HCT116 (cell line): ENCODE data around the gene SGK1. TPM values are rescaled to one million over a fixed set of nuclear protein-coding genes. Genes with fewer than 3 reads are reported as not detected.

Source experiments
- ATAC-seq: fragments of 200-7000 bp; cut with Tn5 transposase; 2 replicates; pipeline ENCODE4 v1.9.1; 2020; ENCODE audit warnings: mild to moderate bottlenecking, moderate library complexity
- BruUV-seq: library from RNA; stranded (reverse); fragments of 400-500 nt; replicated peaks from 2 replicates; lab custom pipeline; 2021; lab: Mats Ljungman, UMichigan
- CTCF ChIA-PET: fragments of 300-600 bp; sonication (Branson Sonifier 250); formaldehyde crosslinking; loops from one replicate; lab custom pipeline; 2021; ENCODE audit warnings: antibody characterized with exemption; lab: Charles Lee
- POLR2A ChIA-PET: fragments of 300-600, 350-600 bp; sonication (Branson Sonifier 250); formaldehyde crosslinking; loops from one replicate; lab custom pipeline; 2021; ENCODE audit warnings: antibody characterized with exemption; lab: Charles Lee
- RAD21 ChIA-PET, 2 experiments: fragments of 300-600 bp; sonication (Branson Sonifier 250); formaldehyde crosslinking; loops; one replicate each; lab custom pipeline; 2023; ENCODE audit warnings: low total read pairs in 2 of 2; ENCODE audit not compliant: uncharacterized antibody in 2 of 2, unreplicated experiment in 2 of 2, low non-redundant PET in 1 of 2; lab: Charles Lee
- DNase-seq: peaks from one replicate; pipeline ENCODE4 v3.0.0-alpha.2; 2010; ENCODE audit warnings: low read depth, low spot score
- H2AFZ ChIP-seq: fragments of 200-600 bp; shearing (Covaris generic), sonication (generic); 2 replicates; pipeline ENCODE4 v1.6.1; 2017; ENCODE audit warnings: low read depth, mixed run types, mixed read lengths, antibody characterized with exemption, low read length; ENCODE audit not compliant: poor library complexity, severe bottlenecking
- H3K27ac ChIP-seq: 2 replicates; pipeline ENCODE4 v1.5.1; 2012; ENCODE audit warnings: low read depth, low read length
- H3K27me3 ChIP-seq: fragments of 200-600 bp; sonication (generic); 2 replicates; pipeline ENCODE4 v1.6.1; 2016; ENCODE audit warnings: mixed run types, low read length, mixed read lengths; ENCODE audit not compliant: insufficient read depth
- H3K36me3 ChIP-seq, 2 experiments: fragments of 200-500 bp in 1 of 2; fragments of 200-600 bp in 1 of 2; sonication (Bioruptor generic) in 1 of 2; sonication (generic) in 1 of 2; 2 replicates each; pipeline versions ENCODE4 v1.5.1 to v1.6.1; 2014 to 2016; ENCODE audit warnings: low read length in 2 of 2, inconsistent platforms in 1 of 2, mixed read lengths in 1 of 2, mixed run types in 1 of 2; ENCODE audit not compliant: insufficient read depth in 2 of 2, control insufficient read depth in 1 of 2
- H3K4me1 ChIP-seq, 2 experiments: fragments of 200-600 bp in 1 of 2; sonication (generic) in 1 of 2; 2 replicates each; pipeline versions ENCODE4 v1.5.1 to v1.6.1; 2012 to 2017; ENCODE audit warnings: low read length in 2 of 2, inconsistent platforms in 1 of 2, mild to moderate bottlenecking in 1 of 2, mixed read lengths in 1 of 2, mixed run types in 1 of 2, moderate library complexity in 1 of 2; ENCODE audit not compliant: insufficient read depth in 2 of 2, control insufficient read depth in 1 of 2
- H3K4me2 ChIP-seq: fragments of 200-600 bp; sonication (generic); 2 replicates; pipeline ENCODE4 v1.6.1; 2017; ENCODE audit warnings: mixed run types, low read length, mixed read lengths
- H3K4me3 ChIP-seq, 2 experiments: fragments of 200-600 bp in 1 of 2; sonication (generic) in 1 of 2; replicated peaks in 1 of 2; 2 replicates each; pipeline ENCODE4 v1.5.1; 2011 to 2016; ENCODE audit warnings: low read length in 2 of 2, control low read depth in 1 of 2, low read depth in 1 of 2, mild to moderate bottlenecking in 1 of 2, mixed read lengths in 1 of 2, mixed run types in 1 of 2
- H3K79me2 ChIP-seq: fragments of 200-600 bp; sonication (generic); 2 replicates; pipeline ENCODE4 v1.6.1; 2017; ENCODE audit warnings: mild to moderate bottlenecking, mixed run types, low read length, moderate library complexity, mixed read lengths; ENCODE audit not compliant: insufficient read depth
- H3K9ac ChIP-seq: fragments of 200-600 bp; sonication (generic); 2 replicates; pipeline ENCODE4 v1.6.1; 2016; ENCODE audit warnings: low read length, mixed read lengths
- H3K9me2 ChIP-seq: fragments of 200-600 bp; sonication (generic), shearing (Covaris generic); 2 replicates; pipeline ENCODE4 v1.6.1; 2017; ENCODE audit warnings: mixed run types, mild to moderate bottlenecking, moderate library complexity; ENCODE audit not compliant: insufficient read depth
- H3K9me3 ChIP-seq, 2 experiments: fragments of 200-500 bp in 1 of 2; fragments of 200-600 bp in 1 of 2; sonication (Bioruptor generic) in 1 of 2; sonication (generic) in 1 of 2; 2 replicates each; pipeline ENCODE4 v1.6.1; 2014 to 2017; ENCODE audit warnings: low read length in 2 of 2, mixed read lengths in 2 of 2, inconsistent platforms in 1 of 2, low read depth in 1 of 2, mild to moderate bottlenecking in 1 of 2, mixed run types in 1 of 2, moderate library complexity in 1 of 2; ENCODE audit not compliant: control insufficient read depth in 1 of 2, insufficient read depth in 1 of 2
- H4K20me1 ChIP-seq: fragments of 200-600 bp; sonication (generic), shearing (Covaris generic); 2 replicates; pipeline ENCODE4 v1.6.1; 2017; ENCODE audit warnings: mixed run types, mild to moderate bottlenecking, moderate library complexity; ENCODE audit not compliant: insufficient read depth
- CEBPB ChIP-seq: IDR thresholded peaks from 2 replicates; pipeline ENCODE4 v1.6.1; 2012; ENCODE audit warnings: low read depth
- EGR1 ChIP-seq: IDR thresholded peaks from 2 replicates; pipeline ENCODE4 v1.6.1; 2012; ENCODE audit warnings: low read depth
- FOSL1 ChIP-seq: IDR thresholded peaks from 2 replicates; pipeline ENCODE4 v1.6.1; 2012; ENCODE audit warnings: low read depth
- POLR2A ChIP-seq: IDR thresholded peaks from 2 replicates; pipeline ENCODE4 v1.7.0; 2011; ENCODE audit warnings: borderline replicate concordance; ENCODE audit not compliant: insufficient read depth, insufficient read length; ENCODE audit errors: extremely low read depth
- RAD21 ChIP-seq: IDR thresholded peaks from 2 replicates; pipeline ENCODE4 v1.6.1; 2012; ENCODE audit warnings: low read depth, mild to moderate bottlenecking
- REST ChIP-seq: IDR thresholded peaks from 2 replicates; pipeline ENCODE4 v1.6.1; 2012; ENCODE audit warnings: low read depth
- SIN3A ChIP-seq: IDR thresholded peaks from 2 replicates; pipeline ENCODE4 v1.6.1; 2012; ENCODE audit warnings: low read depth
- SP1 ChIP-seq: IDR thresholded peaks from 2 replicates; pipeline ENCODE4 v1.6.1; 2012; ENCODE audit warnings: low read depth
- SRF ChIP-seq: IDR thresholded peaks from 2 replicates; pipeline ENCODE4 v1.6.1; 2012; ENCODE audit warnings: low read depth
- YY1 ChIP-seq: IDR thresholded peaks from 2 replicates; pipeline ENCODE4 v1.6.1; 2011; ENCODE audit warnings: low read length, low read depth, moderate library complexity, mild to moderate bottlenecking; ENCODE audit not compliant: insufficient replicate concordance; ENCODE audit errors: extremely low read depth
- ZBTB33 ChIP-seq: IDR thresholded peaks from 2 replicates; pipeline ENCODE4 v1.6.1; 2011; ENCODE audit warnings: mild to moderate bottlenecking, low read length, moderate library complexity; ENCODE audit not compliant: insufficient replicate concordance; ENCODE audit errors: extremely low read depth
- intact Hi-C: fragments of 100-400 bp; cut with micrococcal nuclease; formaldehyde crosslinking; loops from 2 replicates; pipeline ENCODE4 v1.10.0; 2022
- total RNA-seq: library from RNA; stranded (reverse); gene quantifications from one replicate; pipeline ENCODE4 v1.2.1, GENCODE V29; 2021; ENCODE audit not compliant: unreplicated experiment
- TF ChIP-seq, protein P1 (sequence below): IDR thresholded peaks from 2 replicates; pipeline ENCODE4 v1.6.1; 2012
- TF ChIP-seq, protein P2 (sequence below), 3 experiments: fragments of 200-600 bp in 1 of 3; sonication (generic) in 1 of 3; IDR thresholded peaks in 2 of 3; conservative IDR thresholded peaks in 1 of 3; 2 replicates each; pipeline ENCODE4 v1.5.1; 2012 to 2017; ENCODE audit warnings: low read depth in 2 of 3, low read length in 2 of 3, antibody characterized with exemption in 1 of 3, borderline replicate concordance in 1 of 3, control low read depth in 1 of 3, mild to moderate bottlenecking in 1 of 3, mixed read lengths in 1 of 3, mixed run types in 1 of 3, moderate library complexity in 1 of 3; ENCODE audit not compliant: insufficient read depth in 1 of 3

SGK1 gene
- total RNA-seq, 1 experiment from 2014 or later = 4.5 TPM

DNA sequence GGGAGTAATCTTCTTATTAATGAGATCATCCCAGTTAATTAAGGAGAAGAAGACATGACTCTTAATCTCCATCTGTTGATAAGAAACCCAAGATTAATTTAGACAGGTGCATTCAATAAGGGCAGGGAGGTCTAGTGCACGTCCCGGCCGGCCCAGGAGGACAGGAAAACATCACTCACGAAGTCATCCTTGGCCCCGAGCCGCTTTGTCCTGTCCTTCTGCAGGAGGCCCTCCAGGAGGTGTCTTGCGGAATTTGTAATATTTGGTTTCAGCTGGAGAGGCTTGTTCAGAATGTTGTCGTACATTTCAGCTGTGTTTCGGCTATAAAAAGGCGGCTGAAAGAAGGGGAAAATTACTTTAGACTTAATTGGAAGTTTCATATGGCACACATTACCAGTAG is 147.1 kb downstream of the SGK1 start (continued):
- TF ChIP-seq ZBTB33 = no peak
- TF ChIP-seq CEBPB = no peak
- TF ChIP-seq, all 23 proteins: peak for 0

DNA sequence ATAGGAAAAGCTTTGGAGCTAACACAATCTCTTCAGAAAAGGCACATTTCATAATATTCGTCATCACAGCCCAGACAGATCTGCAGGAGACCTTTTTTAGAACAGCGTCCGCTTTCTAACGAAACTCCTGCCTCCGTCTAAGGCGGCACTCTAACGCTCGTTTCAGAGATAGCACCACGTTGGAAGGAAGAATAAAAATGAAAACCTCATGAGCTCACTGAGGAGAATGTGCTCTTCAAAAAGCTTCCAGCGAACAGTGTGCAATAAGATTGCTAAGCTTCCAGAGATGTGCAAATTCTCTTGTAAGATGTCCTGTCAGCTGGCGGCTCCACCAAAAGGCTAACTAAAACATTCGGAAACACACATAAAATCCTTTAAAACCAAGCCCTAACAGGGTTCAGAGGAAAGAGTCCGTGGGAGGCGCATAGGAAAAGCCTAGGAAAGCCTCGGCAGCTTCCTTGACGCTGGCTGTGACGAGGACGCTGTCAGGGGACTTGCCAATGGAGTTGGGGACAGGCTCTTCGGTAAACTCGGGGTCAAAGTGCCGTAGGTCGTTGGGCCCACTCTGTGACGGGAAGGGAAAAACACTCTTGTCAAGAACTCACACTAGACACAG is 147.9 kb downstream of the SGK1 start:
- Histone ChIP-seq H3K9me3 (no peaks in the 10 kb centered on the region), H4K20me1 (no peaks in the 10 kb centered on the region), H2AFZ (no peak overlapping the region), H3K4me3 (no peak overlapping the region), H3K9ac (no peak overlapping the region), H3K4me2 (no peak overlapping the region), H3K4me1 (0 out of 4 replicates have a peak, but pooled peaks cover 0 to 4% of the 10 kb centered on the region in 2 experiments), H3K9me2 (no peaks in the 10 kb centered on the region), H3K36me3 (peaks cover 0 to 5% of the 10 kb centered on the region in 2 experiments; a peak in 1 of 4 replicates), H3K27me3 (no peaks in the 10 kb centered on the region), H3K27ac (no peak overlapping the region), H3K79me2 (no peaks in the 10 kb centered on the region)
- no peak for DNase-seq
- no peak for ATAC-seq
- BruUV-seq = no TSS peak
- POLR2A ChIA-PET = no interaction called here
- RAD21 ChIA-PET = no interaction called here
- intact Hi-C loops = loop anchor here (5.0 to 10.0 kb wide), 2 partner anchors 365 to 1012 kb away; partner anchors contain the start of gene MYB
- CTCF ChIA-PET = interaction anchor here (1.0 kb wide), 1 partner anchor 713 kb away, joined by 3 read pairs; no protein-coding TSS in a partner anchor
- TF ChIP-seq RAD21 = no peak
- TF ChIP-seq, protein P1, sequence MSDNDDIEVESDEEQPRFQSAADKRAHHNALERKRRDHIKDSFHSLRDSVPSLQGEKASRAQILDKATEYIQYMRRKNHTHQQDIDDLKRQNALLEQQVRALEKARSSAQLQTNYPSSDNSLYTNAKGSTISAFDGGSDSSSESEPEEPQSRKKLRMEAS = no peak
- no peak for TF ChIP-seq POLR2A
- TF ChIP-seq ZBTB33 = no peak
- TF ChIP-seq REST = no peak
- TF ChIP-seq, protein P2, sequence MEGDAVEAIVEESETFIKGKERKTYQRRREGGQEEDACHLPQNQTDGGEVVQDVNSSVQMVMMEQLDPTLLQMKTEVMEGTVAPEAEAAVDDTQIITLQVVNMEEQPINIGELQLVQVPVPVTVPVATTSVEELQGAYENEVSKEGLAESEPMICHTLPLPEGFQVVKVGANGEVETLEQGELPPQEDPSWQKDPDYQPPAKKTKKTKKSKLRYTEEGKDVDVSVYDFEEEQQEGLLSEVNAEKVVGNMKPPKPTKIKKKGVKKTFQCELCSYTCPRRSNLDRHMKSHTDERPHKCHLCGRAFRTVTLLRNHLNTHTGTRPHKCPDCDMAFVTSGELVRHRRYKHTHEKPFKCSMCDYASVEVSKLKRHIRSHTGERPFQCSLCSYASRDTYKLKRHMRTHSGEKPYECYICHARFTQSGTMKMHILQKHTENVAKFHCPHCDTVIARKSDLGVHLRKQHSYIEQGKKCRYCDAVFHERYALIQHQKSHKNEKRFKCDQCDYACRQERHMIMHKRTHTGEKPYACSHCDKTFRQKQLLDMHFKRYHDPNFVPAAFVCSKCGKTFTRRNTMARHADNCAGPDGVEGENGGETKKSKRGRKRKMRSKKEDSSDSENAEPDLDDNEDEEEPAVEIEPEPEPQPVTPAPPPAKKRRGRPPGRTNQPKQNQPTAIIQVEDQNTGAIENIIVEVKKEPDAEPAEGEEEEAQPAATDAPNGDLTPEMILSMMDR (IDR thresholded peaks at IDR 0.05 in 2 of 3, conservative IDR thresholded peaks at IDR 0.05 in 1 of 3; ENCODE audit: borderline replicate concordance in 1 of 3, insufficient read depth in 1 of 3, low read depth in 2 of 3, low read length in 2 of 3) = no peak
- no peak for TF ChIP-seq SIN3A
- TF ChIP-seq SP1 = no peak
- no peak for TF ChIP-seq SRF
- no peak for TF ChIP-seq EGR1
- TF ChIP-seq FOSL1 = no peak
- no peak for TF ChIP-seq YY1
